Activated naive CD4-positive, alpha-beta T cell treated with anti-CD3 and anti-CD28 coated beads for 36 hours (primary cell): ENCODE results near the gene PRR30. TPM values are rescaled to one million over a fixed set of nuclear protein-coding genes. Genes with fewer than 3 reads are reported as not detected.

Experiments used
- CTCF ChIA-PET: fragments of 350-600 bp; sonication (Branson Sonifier 250); formaldehyde crosslinking; loops from one replicate; lab custom pipeline; 2021; ENCODE audit warnings: antibody characterized with exemption; lab: Charles Lee
- DNase-seq: peaks from one replicate; pipeline ENCODE4 v3.0.0-alpha.2; 2020
- H3K27ac Mint-ChIP-seq: one replicate; pipeline ENCODE4 v1.8.0; 2021; ENCODE audit warnings: mild to moderate bottlenecking, mixed read lengths
- H3K27me3 Mint-ChIP-seq: one replicate; pipeline ENCODE4 v1.8.0; 2021; ENCODE audit warnings: low read depth, mixed read lengths
- H3K36me3 Mint-ChIP-seq: one replicate; pipeline ENCODE4 v1.8.0; 2021; ENCODE audit warnings: low read depth, mixed read lengths
- H3K4me1 Mint-ChIP-seq: one replicate; pipeline ENCODE4 v1.8.0; 2021; ENCODE audit warnings: low read depth, mixed read lengths
- H3K4me3 Mint-ChIP-seq: one replicate; pipeline ENCODE4 v1.8.0; 2021; ENCODE audit warnings: mild to moderate bottlenecking, moderate library complexity, mixed read lengths
- H3K9me3 Mint-ChIP-seq: one replicate; pipeline ENCODE4 v1.8.0; 2021; ENCODE audit warnings: mixed read lengths
- intact Hi-C: fragments of 100-400 bp; cut with micrococcal nuclease; formaldehyde crosslinking; loops from one replicate; pipeline ENCODE4 v1.15.1; 2023
- total RNA-seq, 2 experiments: library from RNA; stranded (reverse); gene quantifications; one replicate each; pipeline ENCODE4 v1.2.3, GENCODE V29; 2021

The PRR30 gene
- total RNA-seq, 2 experiments from 2014 or later: not detected

GRCh38 chr2:27171351-27171848 lies 32.2 kb upstream of the PRR30 start:
- Mint-ChIP-seq H3K27ac (no peak overlapping the region), H3K4me3 (no peak overlapping the region), H3K9me3 (no peaks in the 10 kb centered on the region), H3K36me3 (no peaks in the 10 kb centered on the region), H3K27me3 (peaks cover 4% of the 10 kb centered on the region), H3K4me1 (no peaks in the 10 kb centered on the region)
- DNase-seq: no peak
- intact Hi-C loops: loop anchor here (5.0 kb wide), 1 partner anchor 131 kb away; no protein-coding TSS in a partner anchor
- CTCF ChIA-PET: interaction anchor here (0.7 to 1.3 kb wide), 2 partner anchors 38 to 81 kb away, joined by 3 to 4 read pairs; no protein-coding TSS in a partner anchor

- CTCF ChIA-PET: interaction anchor here (0.6 to 1.4 kb wide), 16 partner anchors 7 to 1864 kb away, joined by 3 to 8 read pairs (median 4); partner anchors contain the start of gene TRIM54
- H3K4me1 Mint-ChIP-seq: no peaks in the 10 kb centered on the region
- intact Hi-C loops: loop anchor here (5.0 kb wide), 1 partner anchor 132 kb away; no protein-coding TSS in a partner anchor
Measured at GRCh38 chr2:27170581-27171337, 31.5 kb upstream of the PRR30 start.

GRCh38 chr2:27164960-27165763 lies 26.0 kb upstream of the PRR30 start:
- Mint-ChIP-seq H3K27ac (no peak overlapping the region), H3K27me3 (peaks cover 4% of the 10 kb centered on the region), H3K4me1 (no peaks in the 10 kb centered on the region), H3K4me3 (no peak overlapping the region), H3K9me3 (no peaks in the 10 kb centered on the region), H3K36me3 (no peaks in the 10 kb centered on the region)
- intact Hi-C loops: no loop called here
- no peak for DNase-seq
- CTCF ChIA-PET: interaction anchor here (1.0 kb wide), 1 partner anchor 23 kb away, joined by 5 read pairs; no protein-coding TSS in a partner anchor

More at GRCh38 chr2:27170581-27171337, 31.5 kb upstream of the PRR30 start:
- DNase-seq: no peak
- Mint-ChIP-seq H3K27me3 (peaks cover 4% of the 10 kb centered on the region), H3K4me3 (no peak overlapping the region), H3K9me3 (no peaks in the 10 kb centered on the region), H3K27ac (no peak overlapping the region), H3K36me3 (no peaks in the 10 kb centered on the region)

GRCh38 chr2:27162151-27163121 lies 23.2 kb upstream of the PRR30 start:
- no peak overlapping the region for H3K4me3 Mint-ChIP-seq
- H3K27ac Mint-ChIP-seq: no peak overlapping the region
- no peaks in the 10 kb centered on the region for H3K4me1 Mint-ChIP-seq
- no peak for DNase-seq
- intact Hi-C loops: no loop called here
- no peaks in the 10 kb centered on the region for H3K9me3 Mint-ChIP-seq
- CTCF ChIA-PET: interaction anchor here (1.0 to 1.2 kb wide), 2 partner anchors 20 to 111 kb away, joined by 3 to 5 read pairs; no protein-coding TSS in a partner anchor
- H3K36me3 Mint-ChIP-seq: no peaks in the 10 kb centered on the region
- peaks cover 2% of the 10 kb centered on the region for H3K27me3 Mint-ChIP-seq

- CTCF ChIA-PET: interaction anchor here (0.8 to 1.4 kb wide), 2 partner anchors 10 to 120 kb away, joined by 3 to 6 read pairs; no protein-coding TSS in a partner anchor
Measured at GRCh38 chr2:27160191-27160590, 21.0 kb upstream of the PRR30 start.

GRCh38 chr2:27159271-27159670 lies 20.1 kb upstream of the PRR30 start:
- intact Hi-C loops: no loop called here
- CTCF ChIA-PET: interaction anchor here (0.6 kb wide), 1 partner anchor 113 kb away, joined by 4 read pairs; no protein-coding TSS in a partner anchor
- Mint-ChIP-seq H3K4me1 (no peaks in the 10 kb centered on the region), H3K27me3 (peaks cover 2% of the 10 kb centered on the region), H3K27ac (no peak overlapping the region), H3K4me3 (no peak overlapping the region), H3K9me3 (no peaks in the 10 kb centered on the region), H3K36me3 (no peaks in the 10 kb centered on the region)
- no peak for DNase-seq

More at GRCh38 chr2:27160191-27160590, 21.0 kb upstream of the PRR30 start:
- peaks cover 2% of the 10 kb centered on the region for H3K27me3 Mint-ChIP-seq
- no peaks in the 10 kb centered on the region for H3K36me3 Mint-ChIP-seq
- no peak overlapping the region for H3K4me3 Mint-ChIP-seq
- intact Hi-C loops: no loop called here
- no peaks in the 10 kb centered on the region for H3K9me3 Mint-ChIP-seq
- no peaks in the 10 kb centered on the region for H3K4me1 Mint-ChIP-seq
- DNase-seq: no peak
- no peak overlapping the region for H3K27ac Mint-ChIP-seq

- H3K4me1 Mint-ChIP-seq: no peaks in the 10 kb centered on the region
- DNase-seq: no peak
- H3K27me3 Mint-ChIP-seq: peaks cover 2% of the 10 kb centered on the region
- H3K36me3 Mint-ChIP-seq: no peaks in the 10 kb centered on the region
- intact Hi-C loops: no loop called here
- CTCF ChIA-PET: interaction anchor here (0.6 kb wide), 3 partner anchors 62 to 440 kb away, joined by 3 to 7 read pairs (median 4); no protein-coding TSS in a partner anchor
- no peak overlapping the region for H3K4me3 Mint-ChIP-seq
- no peaks in the 10 kb centered on the region for H3K9me3 Mint-ChIP-seq
- no peak overlapping the region for H3K27ac Mint-ChIP-seq
Measured at GRCh38 chr2:27158468-27158867, 19.3 kb upstream of the PRR30 start.

GRCh38 chr2:27155069-27155520 lies 15.9 kb upstream of the PRR30 start:
- CTCF ChIA-PET: no interaction called here

GRCh38 chr2:27154488-27154887 lies 15.3 kb upstream of the PRR30 start:
- Mint-ChIP-seq H3K9me3 (no peaks in the 10 kb centered on the region), H3K27me3 (no peaks in the 10 kb centered on the region), H3K4me3 (no peak overlapping the region), H3K36me3 (no peaks in the 10 kb centered on the region), H3K27ac (no peak overlapping the region), H3K4me1 (no peaks in the 10 kb centered on the region)
- intact Hi-C loops: no loop called here
- CTCF ChIA-PET: interaction anchor here (0.7 to 0.8 kb wide), 2 partner anchors 125 to 126 kb away, joined by 3 read pairs; no protein-coding TSS in a partner anchor
- DNase-seq: no peak

More at GRCh38 chr2:27155069-27155520, 15.9 kb upstream of the PRR30 start:
- Mint-ChIP-seq H3K27ac (no peak overlapping the region), H3K4me1 (no peaks in the 10 kb centered on the region), H3K4me3 (no peak overlapping the region), H3K36me3 (no peaks in the 10 kb centered on the region), H3K27me3 (no peaks in the 10 kb centered on the region), H3K9me3 (no peaks in the 10 kb centered on the region)
- DNase-seq: no peak
- intact Hi-C loops: no loop called here

GRCh38 chr2:27152796-27153464 lies 13.7 kb upstream of the PRR30 start:
- intact Hi-C loops: no loop called here
- Mint-ChIP-seq H3K4me1 (no peaks in the 10 kb centered on the region), H3K27me3 (peaks cover under 1% of the 10 kb centered on the region), H3K27ac (no peak overlapping the region), H3K9me3 (no peaks in the 10 kb centered on the region), H3K36me3 (no peaks in the 10 kb centered on the region), H3K4me3 (no peak overlapping the region)
- CTCF ChIA-PET: interaction anchor here (0.6 kb wide), 1 partner anchor 97 kb away, joined by 3 read pairs; no protein-coding TSS in a partner anchor
- DNase-seq: no peak
